ENCODE measurements around the gene ZMYND8. TPM values are rescaled to one million over a fixed set of nuclear protein-coding genes. Genes with fewer than 3 reads are reported as not detected.

The ZMYND8 gene
- total RNA-seq, 4 donors from 2014 or later = 48.5 to 169 (median 54.1) TPM

DNA sequence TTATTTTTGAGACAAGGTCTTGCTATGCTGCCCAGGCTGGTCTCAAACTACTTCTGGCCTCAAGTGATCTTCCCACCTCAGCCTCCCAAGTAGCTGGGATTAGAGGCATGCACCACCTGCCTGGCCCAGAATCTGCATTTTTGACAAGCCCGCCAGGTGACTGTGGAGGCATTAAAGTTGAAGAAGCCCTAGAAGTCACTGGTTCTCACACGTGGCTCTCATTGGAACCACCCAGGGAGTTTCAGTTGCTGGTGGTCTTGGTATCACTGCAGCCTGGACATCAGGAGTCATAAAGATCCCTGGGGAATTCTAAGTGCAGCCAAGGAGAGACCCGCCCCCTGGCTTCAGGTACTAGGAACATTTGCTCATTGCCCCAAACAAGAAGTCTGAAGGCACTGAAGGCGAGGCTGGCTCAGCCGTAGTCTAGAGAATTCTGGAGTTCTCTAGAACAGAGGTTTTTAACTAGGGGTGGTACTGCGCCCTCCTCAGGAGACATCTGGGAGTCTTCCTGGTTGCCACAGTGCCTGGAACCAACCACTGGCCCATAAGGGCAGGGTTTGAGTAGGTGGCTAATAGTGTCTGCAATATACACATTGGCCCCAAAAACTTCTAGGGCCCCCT is 182.8 kb downstream of the ZMYND8 start:
- DNase-seq (ENCODE audit: low spot score in 2 of 2) = no peak
- TF ChIP-seq EP300 (IDR thresholded peaks at IDR 0.05) (no peak), POLR2A (IDR thresholded peaks at IDR 0.05) (no peak), POLR2AphosphoS5 (IDR thresholded peaks at IDR 0.05) (no peak)
- TF ChIP-seq, protein P1, sequence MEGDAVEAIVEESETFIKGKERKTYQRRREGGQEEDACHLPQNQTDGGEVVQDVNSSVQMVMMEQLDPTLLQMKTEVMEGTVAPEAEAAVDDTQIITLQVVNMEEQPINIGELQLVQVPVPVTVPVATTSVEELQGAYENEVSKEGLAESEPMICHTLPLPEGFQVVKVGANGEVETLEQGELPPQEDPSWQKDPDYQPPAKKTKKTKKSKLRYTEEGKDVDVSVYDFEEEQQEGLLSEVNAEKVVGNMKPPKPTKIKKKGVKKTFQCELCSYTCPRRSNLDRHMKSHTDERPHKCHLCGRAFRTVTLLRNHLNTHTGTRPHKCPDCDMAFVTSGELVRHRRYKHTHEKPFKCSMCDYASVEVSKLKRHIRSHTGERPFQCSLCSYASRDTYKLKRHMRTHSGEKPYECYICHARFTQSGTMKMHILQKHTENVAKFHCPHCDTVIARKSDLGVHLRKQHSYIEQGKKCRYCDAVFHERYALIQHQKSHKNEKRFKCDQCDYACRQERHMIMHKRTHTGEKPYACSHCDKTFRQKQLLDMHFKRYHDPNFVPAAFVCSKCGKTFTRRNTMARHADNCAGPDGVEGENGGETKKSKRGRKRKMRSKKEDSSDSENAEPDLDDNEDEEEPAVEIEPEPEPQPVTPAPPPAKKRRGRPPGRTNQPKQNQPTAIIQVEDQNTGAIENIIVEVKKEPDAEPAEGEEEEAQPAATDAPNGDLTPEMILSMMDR (IDR thresholded peaks at IDR 0.05) = no peak
- Histone ChIP-seq H3K27ac (no peak overlapping the region), H3K36me3 (no peaks in the 10 kb centered on the region), H3K4me3 (no peak overlapping the region), H3K4me1 (peaks cover 10% of the 10 kb centered on the region), H3K27me3 (no peaks in the 10 kb centered on the region), H3K9me3 (no peaks in the 10 kb centered on the region)
- 88% methylated on average over 5 of the region's 6 CpGs for WGBS

DNA sequence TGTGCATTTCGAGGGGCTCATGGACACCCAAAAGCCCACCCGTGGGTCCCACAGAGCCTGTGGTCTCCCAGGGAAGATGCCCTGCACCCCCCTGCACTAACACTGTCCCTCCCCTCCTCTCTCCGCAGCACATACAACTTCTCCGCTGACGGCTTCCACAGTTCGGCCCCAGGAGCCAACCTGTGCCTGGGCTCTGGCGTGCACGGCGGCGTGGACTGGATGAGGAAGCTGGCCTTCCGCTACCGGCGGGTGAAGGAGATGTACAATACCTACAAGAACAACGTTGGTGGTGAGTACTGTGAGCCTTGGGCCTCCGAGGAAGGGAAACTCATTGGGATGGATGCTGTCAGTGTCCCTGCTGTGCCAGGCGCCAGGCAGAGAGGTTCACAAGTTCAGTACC is 183.9 kb downstream of the ZMYND8 start:
- TF ChIP-seq POLR2AphosphoS5 (IDR thresholded peaks at IDR 0.05) (no peak), EP300 (IDR thresholded peaks at IDR 0.05) (no peak), POLR2A (IDR thresholded peaks at IDR 0.05) (no peak)
- TF ChIP-seq, protein P1 (IDR thresholded peaks at IDR 0.05) = no peak
- no peak for DNase-seq (ENCODE audit: low spot score in 2 of 2)
- H3K9me3 ChIP-seq = no peaks in the 10 kb centered on the region
- H3K4me3 ChIP-seq = no peak overlapping the region
- 86% methylated on average over 16 of the region's 16 CpGs for WGBS
- H3K27me3 ChIP-seq = no peaks in the 10 kb centered on the region
- no peaks in the 10 kb centered on the region for H3K36me3 ChIP-seq
- H3K4me1 ChIP-seq = peaks cover 10% of the 10 kb centered on the region
- no peak overlapping the region for H3K27ac ChIP-seq

DNA sequence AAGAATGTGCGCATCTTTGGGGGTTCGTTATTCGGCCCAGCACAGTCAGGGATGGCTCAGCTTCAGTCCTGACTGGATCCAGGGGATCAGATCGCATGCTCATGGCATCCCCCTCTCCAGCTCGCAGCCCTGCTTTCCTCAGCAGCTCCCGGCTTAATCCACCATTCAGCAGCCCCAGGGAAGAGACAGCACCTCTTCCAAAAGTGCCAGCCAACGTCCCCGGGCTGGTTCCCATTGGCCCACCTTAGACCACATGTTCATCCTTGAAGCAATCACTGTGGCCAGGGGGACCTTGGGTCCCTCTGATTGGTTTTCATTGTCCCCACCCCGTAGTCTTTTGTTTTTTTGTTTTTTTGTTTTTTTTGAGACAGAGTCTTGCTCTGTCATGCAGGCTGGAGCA is 188.7 kb downstream of the ZMYND8 start:
- Histone ChIP-seq H3K27me3 (no peaks in the 10 kb centered on the region), H3K4me1 (peaks cover 10% of the 10 kb centered on the region), H3K36me3 (no peaks in the 10 kb centered on the region), H3K27ac (no peak overlapping the region), H3K9me3 (no peaks in the 10 kb centered on the region), H3K4me3 (no peak overlapping the region)
- TF ChIP-seq POLR2AphosphoS5 (IDR thresholded peaks at IDR 0.05) (no peak), POLR2A (IDR thresholded peaks at IDR 0.05) (no peak), EP300 (IDR thresholded peaks at IDR 0.05) (no peak)
- TF ChIP-seq, protein P1 (IDR thresholded peaks at IDR 0.05) = no peak
- 89% methylated on average over 9 of the region's 9 CpGs for WGBS
- DNase-seq (ENCODE audit: low spot score in 2 of 2) = no peak

DNA sequence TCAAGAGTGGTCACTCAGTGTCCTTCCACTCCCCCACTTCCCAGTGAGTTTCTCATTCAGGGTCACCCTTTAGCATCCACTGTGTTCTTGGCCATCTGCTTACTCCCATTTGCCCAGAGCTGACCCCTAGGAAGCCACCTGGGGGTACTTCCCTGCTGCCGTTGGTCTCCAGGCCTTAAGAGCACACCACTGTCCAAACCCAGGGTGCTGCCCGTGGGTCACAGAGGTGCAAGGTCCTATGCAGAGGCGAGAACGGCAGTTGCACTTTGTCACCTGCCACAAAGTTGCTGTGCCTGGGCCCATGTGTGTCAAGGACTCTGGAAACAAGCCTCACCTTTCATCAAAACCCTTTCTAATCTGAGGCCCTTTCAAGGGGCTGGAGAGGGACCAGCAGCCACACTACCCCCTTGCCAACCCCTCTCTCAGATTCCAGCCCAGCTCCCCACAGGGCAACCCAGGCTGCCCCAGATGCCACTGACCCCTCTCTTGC is 191.1 kb downstream of the ZMYND8 start:
- DNase-seq (ENCODE audit: low spot score in 2 of 2) = no peak
- H3K36me3 ChIP-seq = no peaks in the 10 kb centered on the region
- no peaks in the 10 kb centered on the region for H3K9me3 ChIP-seq
- no peak overlapping the region for H3K4me3 ChIP-seq
- no CpG with 5 or more reads among the region's 4 CpGs for WGBS
- H3K27ac ChIP-seq = no peak overlapping the region
- no peaks in the 10 kb centered on the region for H3K27me3 ChIP-seq
- H3K4me1 ChIP-seq = no peaks in the 10 kb centered on the region
- TF ChIP-seq EP300 (IDR thresholded peaks at IDR 0.05) (no peak), POLR2AphosphoS5 (IDR thresholded peaks at IDR 0.05) (no peak), POLR2A (IDR thresholded peaks at IDR 0.05) (no peak)
- TF ChIP-seq, protein P1 (IDR thresholded peaks at IDR 0.05) = no peak

DNA sequence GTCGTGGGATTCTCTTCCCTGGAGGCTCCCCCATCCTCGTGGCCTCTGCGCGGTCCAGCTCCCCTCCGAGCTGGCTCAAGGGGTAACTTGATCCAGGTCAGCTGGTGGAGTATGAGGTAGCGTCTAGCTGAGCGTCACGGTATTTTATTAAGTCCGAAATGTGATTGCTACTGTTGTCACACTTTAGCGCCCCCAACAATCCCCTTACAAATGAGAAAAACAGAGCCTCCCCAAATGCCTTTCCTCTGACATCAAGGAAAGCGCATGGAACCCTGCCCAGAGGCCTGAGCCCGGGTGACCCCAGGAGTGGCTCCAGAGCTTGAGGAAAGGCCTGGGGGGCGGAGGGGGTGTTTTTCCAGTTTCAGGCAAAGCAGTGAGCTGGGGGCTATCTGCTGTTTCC is 192.4 kb downstream of the ZMYND8 start:
- TF ChIP-seq POLR2AphosphoS5 (IDR thresholded peaks at IDR 0.05) (no peak), POLR2A (IDR thresholded peaks at IDR 0.05) (no peak), EP300 (IDR thresholded peaks at IDR 0.05) (no peak)
- TF ChIP-seq, protein P1 (IDR thresholded peaks at IDR 0.05) = no peak
- Histone ChIP-seq H3K4me3 (no peak overlapping the region), H3K27me3 (no peaks in the 10 kb centered on the region), H3K36me3 (no peaks in the 10 kb centered on the region), H3K4me1 (no peaks in the 10 kb centered on the region), H3K27ac (no peak overlapping the region), H3K9me3 (no peaks in the 10 kb centered on the region)
- WGBS = 90% methylated on average over 13 of the region's 13 CpGs
- no peak for DNase-seq (ENCODE audit: low spot score in 2 of 2)
